Measurements from ENCODE around the gene AGPAT3. TPM values are rescaled to one million over a fixed set of nuclear protein-coding genes. Genes with fewer than 3 reads are reported as not detected.

Gene AGPAT3
- total RNA-seq, 1 donor from 2014 or later = 107 TPM

DNA sequence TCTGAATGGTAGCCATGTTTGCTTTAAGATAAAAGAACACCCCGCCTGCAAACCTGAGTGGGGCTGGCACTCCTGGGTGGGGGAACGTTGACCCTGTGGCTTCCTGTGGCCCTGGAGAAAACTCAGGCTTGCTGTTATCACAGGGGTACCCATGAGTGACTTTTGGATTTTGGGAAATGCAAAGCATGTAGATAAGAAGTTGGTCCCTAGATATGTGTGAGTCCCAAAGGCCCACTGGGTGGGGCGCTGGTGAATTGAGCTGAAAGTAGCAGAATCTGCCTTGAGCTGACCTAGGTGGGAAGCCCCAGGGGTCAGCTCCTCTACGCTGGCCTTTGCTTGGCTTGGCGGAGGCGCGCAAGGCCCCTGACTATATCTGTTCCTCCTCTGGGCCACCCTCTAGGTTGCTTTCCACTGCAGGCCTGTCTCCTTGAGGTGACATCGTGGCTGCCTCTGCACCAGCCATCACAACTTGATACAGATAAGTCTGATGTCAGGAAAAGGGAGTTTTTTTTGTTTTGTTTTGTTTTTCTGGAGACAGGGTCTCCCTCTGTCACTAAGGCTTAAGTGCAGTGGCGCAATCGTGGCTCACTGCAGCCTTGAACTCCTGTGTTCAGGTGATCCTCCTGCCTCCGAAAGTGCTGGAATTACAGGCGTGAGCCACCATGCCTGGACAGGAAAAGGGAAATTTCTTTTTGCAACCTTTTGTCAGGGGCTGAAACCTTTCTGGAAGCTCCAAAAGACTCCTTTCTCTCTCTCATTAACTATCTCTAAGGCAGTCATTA is 72.2 kb downstream of the AGPAT3 start:
- no peak for DNase-seq (ENCODE audit: low spot score)

DNA sequence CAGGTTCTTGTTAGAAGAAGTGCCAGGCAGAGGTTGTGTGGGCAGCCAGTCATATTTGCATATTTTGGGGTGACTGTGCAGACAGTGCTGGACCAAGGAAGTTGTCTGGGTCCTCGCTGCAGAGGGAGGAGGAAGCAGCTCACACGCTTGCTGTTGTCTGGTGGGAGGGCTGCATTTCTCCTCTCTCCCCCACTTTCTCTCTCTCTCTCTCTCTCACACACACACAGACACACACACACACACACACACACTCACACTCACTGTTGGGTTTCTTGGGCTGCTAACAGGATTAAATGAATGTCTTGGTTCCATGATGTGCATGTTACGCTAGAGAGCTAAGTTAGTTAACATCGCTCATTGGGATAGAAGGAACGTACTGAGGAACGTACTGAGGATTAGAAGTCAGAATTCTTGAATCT is 72.9 kb downstream of the AGPAT3 start:
- DNase-seq (ENCODE audit: low spot score) = no peak

DNA sequence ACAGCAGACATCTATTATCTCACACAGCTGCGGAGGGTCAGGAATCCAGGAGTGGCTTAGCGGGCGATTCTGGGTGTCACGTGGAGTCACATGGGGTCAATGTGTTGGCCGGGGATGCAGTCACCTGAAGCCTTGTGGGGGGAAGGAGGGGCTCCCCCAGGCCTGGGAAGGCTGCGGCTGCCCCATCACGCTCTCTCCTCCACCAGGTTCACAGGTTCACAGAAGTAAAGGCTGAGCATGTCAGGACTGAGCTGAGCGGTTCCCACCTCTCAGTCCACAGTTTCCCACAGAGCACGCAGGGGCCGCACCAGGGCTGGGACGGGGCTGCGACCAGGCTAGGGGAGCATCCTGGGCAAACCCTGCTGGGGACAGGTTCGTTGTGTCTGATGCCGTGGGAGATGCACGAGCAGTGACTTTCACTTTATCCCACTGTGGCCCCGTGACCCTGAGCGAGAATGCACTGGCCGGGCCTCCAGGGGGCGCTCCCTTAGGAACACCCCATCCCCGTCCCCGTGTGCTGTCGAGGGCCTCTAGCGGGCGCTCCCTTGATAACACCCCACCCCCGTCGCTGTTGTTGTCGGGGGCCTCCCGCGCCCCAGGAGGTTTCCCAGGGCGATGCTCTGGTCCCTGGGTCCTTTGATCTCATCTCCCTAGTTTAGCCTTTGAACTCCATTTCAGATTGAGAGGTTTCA is 73.9 kb downstream of the AGPAT3 start:
- peak; percentile 79 for DNase-seq (ENCODE audit: low spot score)

DNA sequence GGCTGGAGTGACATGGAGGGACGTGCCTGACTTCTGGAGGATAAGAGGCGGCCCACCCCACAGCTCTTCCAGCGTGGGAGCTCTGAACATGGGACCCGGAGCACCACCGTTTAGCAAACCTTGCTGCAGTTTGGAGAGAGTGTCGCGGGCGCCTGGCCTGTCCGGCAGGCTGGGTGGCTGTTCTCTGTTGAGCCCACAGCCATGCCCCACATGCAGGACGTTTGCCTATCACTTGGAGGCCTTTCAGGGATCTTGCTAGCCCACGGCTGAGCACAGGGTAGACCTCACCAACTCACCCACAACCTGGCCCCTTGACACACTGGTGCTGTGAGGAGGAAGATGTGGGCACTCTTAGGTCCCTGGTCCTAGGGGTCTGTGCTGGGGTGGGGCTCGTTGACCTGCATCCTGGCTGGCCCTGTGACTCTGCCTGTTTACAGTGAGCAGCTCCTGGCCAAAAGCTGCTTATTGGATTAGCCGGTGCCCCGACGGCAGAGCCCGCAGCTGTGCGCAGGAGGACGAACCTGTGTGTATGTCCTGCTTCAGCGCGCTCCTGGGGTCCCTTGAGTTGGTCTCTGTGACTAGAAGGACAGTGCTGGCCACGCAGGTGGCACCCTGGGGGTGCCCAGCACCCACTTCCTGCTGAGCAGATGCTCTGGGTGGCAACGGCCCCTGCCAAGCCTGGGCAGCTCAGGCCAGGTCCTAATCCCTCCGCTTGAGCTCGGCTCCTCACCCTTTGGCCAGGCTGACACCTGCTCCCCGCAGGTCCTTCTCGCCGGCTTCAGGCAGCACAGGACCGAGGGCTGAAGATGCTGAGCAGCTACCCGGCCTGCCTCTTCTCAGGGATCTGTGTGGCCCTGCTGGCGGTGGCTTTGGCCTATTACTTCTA is 74.7 kb downstream of the AGPAT3 start:
- DNase-seq (ENCODE audit: low spot score) = no peak

DNA sequence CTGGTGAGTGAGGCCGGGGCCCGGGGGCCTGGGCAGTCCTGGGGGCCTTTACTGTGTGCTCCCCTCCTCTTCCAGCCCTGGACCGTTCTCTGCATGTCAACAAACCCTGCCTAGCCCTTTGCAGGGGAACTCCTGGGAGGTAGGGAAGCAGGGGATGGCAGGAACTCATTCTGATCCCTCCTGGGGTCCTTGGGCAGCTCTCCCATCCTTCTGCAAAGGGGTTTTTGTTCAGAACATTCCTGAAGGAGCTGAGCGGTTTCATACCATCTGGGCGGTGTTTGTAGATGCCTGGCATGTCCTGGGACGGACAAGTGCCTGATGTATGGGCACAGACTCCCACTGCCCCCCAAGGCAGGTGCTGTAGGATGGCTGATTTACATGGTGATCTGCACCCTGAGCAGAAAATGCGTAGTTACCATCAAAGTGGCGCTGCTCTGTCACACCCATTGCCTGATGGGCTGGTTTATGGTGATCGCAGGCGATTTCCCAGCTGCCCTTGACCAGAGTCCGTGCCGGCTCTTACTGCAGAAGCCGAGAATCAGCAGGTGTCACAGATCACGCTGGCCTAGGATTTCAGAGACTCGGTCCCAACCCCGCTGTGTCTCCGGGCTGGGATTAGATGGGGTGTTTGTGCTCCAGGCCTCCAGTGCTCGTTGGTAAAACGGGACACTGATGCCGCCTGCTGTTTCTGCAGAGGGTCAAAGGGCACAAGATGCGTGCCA is 75.5 kb downstream of the AGPAT3 start:
- DNase-seq (ENCODE audit: low spot score) = no peak

DNA sequence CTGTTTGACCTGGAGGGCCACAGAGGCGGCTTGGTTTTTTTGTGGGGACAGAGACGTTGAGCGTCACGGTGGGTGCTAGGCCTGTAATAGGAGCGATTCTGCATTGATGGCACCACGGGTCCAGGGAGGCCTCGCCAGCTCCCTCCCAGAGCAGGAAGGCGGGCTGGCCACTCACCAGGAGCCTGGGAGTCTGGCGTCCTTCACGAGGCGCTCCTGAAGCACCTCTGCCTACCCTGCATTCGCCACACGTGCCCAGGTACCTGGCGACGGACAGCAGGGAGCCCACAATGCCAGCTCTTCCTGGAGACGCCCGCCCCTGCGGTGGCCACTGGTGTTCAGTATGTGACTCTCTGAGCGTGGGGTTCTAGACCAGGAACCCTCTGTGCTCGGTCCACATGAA is 77.2 kb downstream of the AGPAT3 start:
- no peak for DNase-seq (ENCODE audit: low spot score)

DNA sequence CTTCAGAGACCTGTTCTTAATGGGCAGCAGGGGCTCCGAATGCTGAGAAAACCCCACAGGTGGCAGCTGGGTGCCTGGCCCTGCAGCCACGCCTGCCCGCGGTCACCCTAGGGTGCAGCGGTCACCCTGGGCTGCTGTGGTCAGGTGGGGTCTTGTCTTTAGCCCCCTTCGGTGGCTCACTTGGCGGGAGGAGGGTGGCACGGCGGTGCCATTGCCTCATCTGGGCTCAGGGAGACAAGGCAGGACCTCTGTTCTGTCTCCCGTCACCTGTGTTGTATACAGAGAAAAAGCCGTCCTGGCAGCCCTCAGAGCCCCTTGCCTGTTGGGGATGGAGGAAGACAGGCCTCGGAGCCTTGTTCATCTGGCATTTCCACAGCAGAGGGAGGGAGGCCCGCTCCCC is 77.6 kb downstream of the AGPAT3 start:
- DNase-seq (ENCODE audit: low spot score) = no peak

DNA sequence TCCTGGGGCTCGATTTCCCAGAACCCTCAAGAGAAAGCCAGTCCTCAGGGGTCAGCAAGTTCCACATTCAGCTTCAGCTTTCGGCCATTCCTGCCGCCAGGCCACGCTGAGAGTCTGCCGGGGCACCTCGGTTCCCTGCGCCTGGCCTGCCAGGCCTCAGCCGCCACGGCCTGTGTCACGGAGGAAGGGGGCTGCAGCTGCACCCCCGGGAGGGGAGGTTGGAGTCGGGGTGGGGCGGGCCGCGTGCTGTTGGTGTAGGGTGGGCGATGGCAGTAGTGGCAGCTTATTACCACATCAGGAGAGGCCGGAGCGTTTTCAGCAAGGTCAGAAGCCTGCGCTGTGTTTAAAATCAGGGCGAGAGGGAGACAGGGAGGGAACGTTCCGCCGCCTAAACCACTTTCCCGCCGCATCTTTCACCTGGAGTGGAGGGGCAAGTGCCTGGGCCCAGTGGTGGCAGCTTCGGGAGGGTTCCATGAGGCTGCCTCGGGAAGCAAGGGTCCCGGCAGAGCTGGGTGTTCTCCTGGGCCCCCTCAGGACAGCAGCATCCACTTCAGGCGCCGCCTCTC is 78.6 kb downstream of the AGPAT3 start:
- DNase-seq (ENCODE audit: low spot score) = no peak

DNA sequence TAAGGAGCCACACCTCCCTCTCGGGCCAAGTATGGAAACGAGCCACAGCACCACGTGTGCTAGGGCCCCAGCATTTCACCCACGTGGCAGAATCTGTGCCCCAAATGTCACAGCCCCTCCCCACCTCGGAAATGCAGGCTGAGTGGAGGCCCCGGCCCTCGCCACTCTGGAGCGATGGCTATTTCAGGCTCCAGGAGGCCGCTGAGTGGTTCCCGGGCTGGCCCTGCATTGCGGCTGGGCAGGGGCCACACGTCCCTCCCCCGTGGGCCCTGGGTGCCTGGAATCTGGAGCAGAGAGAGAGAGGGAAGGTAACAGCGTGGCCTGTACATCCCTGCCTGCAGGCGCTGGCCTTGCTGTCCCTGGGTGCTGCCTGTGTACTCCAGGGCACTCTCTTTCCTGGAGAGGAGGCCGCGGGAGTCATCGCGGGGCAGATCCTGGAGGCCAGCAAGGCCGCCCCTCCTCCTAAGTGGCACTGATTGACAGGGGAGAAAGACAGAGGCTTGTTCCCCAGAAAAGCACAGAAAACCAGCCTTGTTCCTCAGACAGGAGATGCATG is 79.1 kb downstream of the AGPAT3 start:
- no peak for DNase-seq (ENCODE audit: low spot score)

DNA sequence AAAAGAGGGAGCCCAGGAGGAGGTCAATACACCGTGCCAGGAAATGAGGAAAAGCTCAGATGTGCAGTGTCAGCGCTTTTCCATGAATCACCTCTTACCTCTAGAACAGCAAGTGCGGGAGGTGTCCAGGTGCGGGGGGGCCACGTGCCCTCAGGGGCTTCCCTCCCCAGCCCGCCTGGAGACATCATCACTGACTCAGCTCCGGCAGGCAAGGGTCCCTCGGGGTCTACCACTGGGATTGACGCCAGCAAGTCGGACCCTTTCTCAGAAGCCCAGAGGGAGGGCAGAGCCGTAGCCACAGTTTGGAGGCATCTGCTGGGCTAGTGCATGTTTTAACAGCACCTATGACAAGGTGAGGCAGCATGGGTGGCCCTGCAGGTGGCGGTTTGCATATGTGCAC is 79.7 kb downstream of the AGPAT3 start:
- no peak for DNase-seq (ENCODE audit: low spot score)

DNA sequence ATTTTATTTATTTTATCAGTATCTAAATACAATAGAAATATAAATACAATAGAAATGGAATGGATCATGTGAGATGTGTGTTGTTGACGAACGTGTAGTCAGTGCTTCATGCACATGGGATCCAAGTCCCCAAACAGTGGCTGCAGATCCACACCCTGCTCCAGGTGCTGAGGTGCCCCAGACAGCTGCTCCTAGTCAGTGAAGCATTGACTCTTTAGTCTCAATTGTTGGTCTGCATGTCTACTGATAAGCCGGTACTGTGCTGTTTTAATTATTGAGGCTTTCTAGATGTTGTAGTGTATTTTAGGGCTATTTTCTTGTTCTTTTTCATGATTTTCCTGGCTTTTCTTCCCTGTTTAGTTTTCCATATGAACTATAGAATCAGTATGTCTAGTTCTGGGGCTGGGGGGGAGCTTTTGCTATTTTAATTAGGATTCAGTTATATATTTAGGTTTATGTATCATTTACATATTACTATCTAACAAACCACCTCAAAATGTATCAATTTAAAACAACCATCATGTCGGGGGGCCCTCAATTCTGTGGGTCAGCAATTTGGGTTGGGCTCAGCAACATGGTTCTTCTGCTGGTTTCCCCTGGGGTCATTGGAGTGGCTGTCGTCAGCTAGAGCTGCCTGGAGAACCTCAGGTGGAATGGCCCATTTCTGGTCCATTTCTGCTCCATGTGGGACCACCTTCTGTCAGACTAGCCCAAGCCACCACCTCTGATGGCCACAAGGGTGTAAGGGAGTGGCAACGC is 83.9 kb downstream of the AGPAT3 start:
- no peak for DNase-seq (ENCODE audit: low spot score)

DNA sequence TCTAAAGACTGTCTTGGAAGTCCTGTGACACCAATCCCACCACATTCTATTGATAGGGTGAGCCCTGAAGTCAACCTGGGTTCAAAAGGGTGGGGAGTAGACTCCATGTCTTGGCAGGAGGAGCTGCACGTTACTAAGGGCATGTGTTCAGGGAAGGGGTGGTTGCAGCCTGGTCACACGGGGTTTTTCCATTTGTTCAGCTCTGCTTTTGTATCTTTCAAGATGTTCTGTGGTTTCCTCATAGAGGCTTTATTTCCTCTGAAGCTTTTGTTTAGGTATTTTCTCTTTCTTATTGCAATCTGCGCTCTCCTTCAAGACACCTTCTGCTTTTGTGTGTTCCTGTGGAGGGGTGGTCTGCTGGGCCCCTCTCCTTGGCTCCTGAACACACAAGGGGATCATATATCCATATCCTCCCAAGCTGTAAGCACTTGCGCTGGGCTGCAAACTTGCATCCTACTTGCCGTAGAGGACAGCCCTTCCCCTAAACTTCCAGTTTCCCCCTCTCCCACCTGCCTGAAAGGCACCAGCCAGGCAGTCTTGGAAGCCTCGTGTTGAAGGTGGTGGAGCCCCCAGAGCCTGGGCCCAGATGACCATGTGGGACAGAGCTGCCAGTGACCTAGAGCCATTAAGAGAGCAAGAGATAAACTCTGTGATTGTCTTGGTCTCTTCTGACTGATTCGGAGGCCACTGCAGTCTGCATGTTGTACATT is 84.6 kb downstream of the AGPAT3 start:
- no peak for DNase-seq (ENCODE audit: low spot score)

DNA sequence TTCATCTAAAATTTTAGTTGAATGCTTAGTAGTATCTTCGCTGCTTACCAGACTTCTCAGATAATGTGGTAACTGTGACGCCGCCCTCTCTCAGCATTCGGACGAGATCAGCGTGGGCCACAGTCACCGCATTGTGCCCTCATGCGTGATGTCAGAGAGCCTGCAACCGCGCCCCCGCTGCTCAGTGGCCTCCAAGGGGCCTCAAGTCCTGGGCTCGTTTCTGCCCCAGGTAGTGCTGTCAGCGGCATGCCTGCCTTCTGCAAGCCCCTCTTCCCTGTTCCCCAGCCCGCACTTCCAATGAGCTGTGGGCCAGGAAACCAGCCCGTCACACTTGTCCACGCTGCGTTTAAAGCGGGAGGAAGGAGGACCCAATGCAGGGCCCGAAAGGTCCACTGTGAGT is 85.5 kb downstream of the AGPAT3 start:
- DNase-seq (ENCODE audit: low spot score) = no peak

DNA sequence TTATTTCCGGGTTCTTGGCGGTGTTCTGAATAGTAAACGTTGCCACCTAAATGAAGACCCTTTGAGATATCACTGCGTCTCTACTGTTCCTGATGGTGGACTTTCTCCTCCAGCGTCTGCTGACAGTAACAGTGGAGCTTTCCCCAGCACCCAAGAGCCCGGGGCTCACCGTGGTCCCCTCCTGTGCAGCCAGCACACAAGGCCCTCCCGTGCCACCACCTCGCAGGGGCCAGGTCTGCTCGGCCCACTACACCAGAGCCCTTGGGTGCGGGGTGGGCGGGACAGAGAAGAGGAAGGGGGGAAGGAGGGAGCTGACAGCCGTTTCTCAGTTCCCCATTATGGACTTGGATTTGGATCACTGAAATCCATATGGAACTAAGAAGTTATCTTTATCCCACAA is 85.9 kb downstream of the AGPAT3 start:
- DNase-seq (ENCODE audit: low spot score) = no peak

DNA sequence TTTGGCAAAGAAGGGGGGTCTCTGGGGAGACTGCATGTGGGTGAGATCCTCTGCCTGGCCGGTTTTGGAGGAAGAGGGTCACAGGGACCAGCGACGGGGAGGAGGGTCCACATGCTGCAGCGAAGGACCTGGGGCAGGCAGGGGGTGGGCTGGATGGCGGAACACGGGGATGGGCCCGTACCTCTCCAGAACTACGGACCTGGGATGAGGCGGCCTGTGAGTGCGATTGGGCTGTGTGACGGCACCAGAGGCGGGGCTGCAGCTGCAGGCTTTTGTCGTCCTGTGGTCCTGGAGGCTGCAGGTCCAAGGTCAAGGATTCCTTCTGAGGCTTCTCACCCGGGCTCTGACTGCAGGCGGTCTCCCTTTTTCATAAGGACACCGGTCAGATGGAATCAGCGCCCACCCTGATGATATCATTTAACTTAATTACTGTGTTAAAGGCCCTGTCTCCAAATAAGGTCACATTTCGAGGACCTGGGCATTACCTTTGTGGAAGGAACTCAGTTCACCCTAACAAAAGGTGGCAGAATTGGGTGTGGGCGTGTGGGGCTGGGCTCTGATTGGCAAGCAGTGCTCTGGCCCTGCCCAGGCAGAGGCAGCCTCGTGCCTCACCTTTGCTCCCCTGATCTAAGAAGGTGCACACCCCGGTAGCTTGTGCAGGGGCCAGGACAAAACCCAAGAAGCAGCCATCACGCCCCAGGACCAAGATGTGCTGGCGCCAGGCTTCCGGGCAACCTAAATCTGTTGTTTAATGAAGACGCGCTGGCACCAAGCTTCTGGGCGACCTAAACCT is 87.1 kb downstream of the AGPAT3 start:
- DNase-seq (ENCODE audit: low spot score) = no peak

DNA sequence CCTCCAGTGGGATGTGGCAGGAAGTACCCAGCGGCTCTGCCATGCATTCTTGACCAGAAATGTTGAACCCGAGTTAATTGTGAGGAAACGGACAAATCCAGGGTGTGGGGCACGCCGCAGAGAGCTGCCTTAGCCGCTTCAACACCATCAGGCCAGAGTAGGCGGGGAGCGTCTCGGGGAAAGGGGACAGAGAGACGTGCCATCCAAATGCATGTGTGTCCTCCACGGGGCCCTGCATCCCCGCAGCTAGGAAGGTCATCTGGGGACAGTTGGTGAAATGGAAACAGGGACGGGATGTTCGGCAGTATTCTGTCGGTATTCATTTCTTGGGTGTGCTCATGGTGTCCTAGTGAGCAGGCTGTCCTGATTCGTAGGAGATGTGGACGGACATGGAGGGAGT is 88.0 kb downstream of the AGPAT3 start:
- DNase-seq (ENCODE audit: low spot score) = no peak

DNA sequence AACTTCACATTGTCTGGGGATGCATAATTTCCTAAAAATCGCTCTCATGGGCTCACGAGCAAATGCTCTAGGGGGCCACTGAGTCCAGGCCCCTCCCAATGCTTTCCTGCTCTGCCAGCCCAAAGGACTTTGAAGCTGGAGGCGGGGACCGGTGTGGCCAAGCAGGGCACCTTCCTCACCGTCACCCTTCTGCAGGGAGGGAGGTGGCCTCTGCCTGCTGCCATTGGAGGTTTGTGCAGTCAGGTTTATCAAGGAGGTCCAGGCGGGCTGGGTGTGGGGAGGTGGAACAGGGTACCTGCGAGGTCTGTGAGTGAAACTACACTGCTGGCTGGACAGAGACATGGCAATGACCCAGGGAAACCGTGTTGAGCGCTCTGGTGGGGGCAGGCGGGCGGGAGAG is 89.0 kb downstream of the AGPAT3 start:
- DNase-seq (ENCODE audit: low spot score) = no peak

DNA sequence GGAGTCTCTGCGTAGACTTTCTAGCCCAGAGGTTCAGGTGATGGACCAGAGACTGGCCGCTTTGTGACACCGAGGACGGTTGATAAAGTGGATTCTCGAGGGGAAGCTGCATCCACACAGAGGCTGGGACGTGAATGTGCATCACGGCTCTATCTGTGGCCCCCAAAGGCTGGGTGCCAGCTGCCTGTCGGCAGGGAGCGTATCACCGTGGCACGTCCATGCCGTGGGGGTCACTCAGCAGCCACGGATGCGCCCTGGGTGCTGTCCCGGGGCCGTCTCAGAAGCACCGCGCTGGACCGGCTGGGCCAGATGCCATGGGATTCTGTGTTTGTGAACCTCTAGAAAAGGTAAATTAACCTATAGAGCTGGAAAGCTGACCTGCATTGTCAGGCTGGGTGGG is 89.9 kb downstream of the AGPAT3 start:
- no peak for DNase-seq (ENCODE audit: low spot score)

Data from mucosa of gallbladder (tissue), 1 donor.